Endothelial cell of umbilical vein (primary cell): ENCODE measurements around the gene SCAMP4.
"Not testable (repeated sequence)": the region's sequence is repeated elsewhere in the genome, so short reads cannot be mapped to it uniquely, and the experiment has no call there.

ENCODE experiments used
- CTCF ChIP-seq, 2 donors: IDR thresholded peaks; 1 replicate in 1 of 2; 2 replicates in 1 of 2; pipeline ENCODE4 v1.5.1; 2011; ENCODE audit warnings: low read length in 2 of 2, mild to moderate bottlenecking in 2 of 2, moderate library complexity in 2 of 2, control low read depth in 1 of 2, inconsistent platforms in 1 of 2, low read depth in 1 of 2; ENCODE audit not compliant: insufficient read depth in 1 of 2; ENCODE audit errors: extremely low read depth in 1 of 2
- EZH2 ChIP-seq: IDR thresholded peaks from 2 replicates; pipeline ENCODE4 v1.6.1; 2012; ENCODE audit warnings: borderline replicate concordance, low read depth, mild to moderate bottlenecking, moderate library complexity, low read length, inconsistent platforms; ENCODE audit not compliant: severe bottlenecking
- FOS ChIP-seq: IDR thresholded peaks from 2 replicates; pipeline ENCODE4 v1.6.1; 2011; ENCODE audit warnings: mild to moderate bottlenecking, low read length, moderate library complexity, borderline replicate concordance; ENCODE audit not compliant: insufficient read depth
- MYC ChIP-seq: IDR thresholded peaks from one replicate; pipeline ENCODE4 v1.6.1; 2011; ENCODE audit warnings: mild to moderate bottlenecking, low read depth, low read length
- POLR2A ChIP-seq: IDR thresholded peaks from 2 replicates; pipeline ENCODE4 v1.6.1; 2012; ENCODE audit warnings: low read depth, mild to moderate bottlenecking, control low read depth, low read length
- POLR2AphosphoS5 ChIP-seq: IDR thresholded peaks from 2 replicates; pipeline ENCODE4 v1.6.1; 2012; ENCODE audit warnings: low read depth, mild to moderate bottlenecking, control low read depth, low read length, moderate library complexity; ENCODE audit not compliant: insufficient read depth
- TF ChIP-seq, protein P1 (sequence below): IDR thresholded peaks from 2 replicates; pipeline ENCODE4 v1.6.1; 2011; ENCODE audit not compliant: insufficient read depth, insufficient read length

DNA sequence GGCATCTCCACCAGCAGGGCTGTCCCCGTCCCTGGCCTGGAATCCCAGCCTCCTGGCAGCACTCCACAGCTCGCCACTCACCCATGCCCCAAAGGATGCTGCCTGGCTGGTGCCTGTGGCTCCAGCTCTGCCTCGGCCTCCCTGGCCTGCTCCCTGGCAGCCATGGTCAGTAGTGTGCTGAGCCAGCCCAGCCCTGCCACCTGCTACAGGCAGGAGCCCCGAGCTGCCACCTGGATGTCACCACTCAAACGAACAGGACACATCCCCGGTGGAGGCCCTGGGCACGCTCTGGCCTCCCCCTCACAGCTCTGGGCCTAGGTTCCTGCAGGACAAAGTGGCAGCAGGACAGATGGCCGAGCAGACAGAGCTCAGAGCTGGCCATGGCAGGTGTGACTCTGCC is 26.6 kb upstream of the SCAMP4 start:
- TF ChIP-seq POLR2A; CTCF (IDR thresholded peaks at IDR 0.05; ENCODE audit: extremely low read depth in 1 of 2, insufficient read depth in 1 of 2, low read depth in 1 of 2, low read length in 2 of 2); MYC; FOS; POLR2AphosphoS5; EZH2: not testable (repeated sequence)
- TF ChIP-seq, protein P1, sequence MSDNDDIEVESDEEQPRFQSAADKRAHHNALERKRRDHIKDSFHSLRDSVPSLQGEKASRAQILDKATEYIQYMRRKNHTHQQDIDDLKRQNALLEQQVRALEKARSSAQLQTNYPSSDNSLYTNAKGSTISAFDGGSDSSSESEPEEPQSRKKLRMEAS = not testable (repeated sequence)
